Measurements from ENCODE around the gene SORCS1.

DNA sequence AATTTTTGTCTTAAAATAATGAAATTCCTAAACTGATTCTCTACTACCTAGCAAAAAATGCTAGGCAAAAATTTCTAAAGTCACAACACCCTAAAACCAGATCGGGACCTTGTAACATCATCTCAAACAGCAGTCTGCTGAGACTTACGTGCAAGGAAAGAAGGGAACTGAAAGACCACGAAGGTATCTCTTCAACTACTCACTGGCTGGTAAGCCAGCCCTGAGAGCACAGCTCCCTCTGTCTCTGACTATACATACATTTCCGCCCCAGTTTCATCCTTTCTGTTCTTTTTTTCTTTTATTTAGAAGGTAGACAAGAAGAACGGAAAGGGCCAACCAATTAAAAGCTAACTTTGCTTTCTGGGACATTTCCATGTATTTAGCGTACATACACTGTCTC, 15.6 kb downstream of the SORCS1 start:
- TF ChIP-seq CTCF (conservative IDR thresholded peaks at IDR 0.05; ENCODE audit: low read depth in 2 of 2) (no peak), EZH2 (IDR thresholded peaks at IDR 0.05; ENCODE audit: low read depth, unreplicated experiment) (no peak), POLR2AphosphoS5 (IDR thresholded peaks at IDR 0.05; ENCODE audit: low read depth) (no peak), CREB1 (CRISPR knock-in tag; IDR thresholded peaks at IDR 0.05; ENCODE audit: low read depth) (no peak), REST (IDR thresholded peaks at IDR 0.05; ENCODE audit: unreplicated experiment) (no peak)

All from GM23338 (cell line).